ENCODE measurements around the gene DDC. TPM values are rescaled to one million over a fixed set of nuclear protein-coding genes. Genes with fewer than 3 reads are reported as not detected.

The DDC gene
- total and polyA plus RNA-seq, 2 donors from 2014 or later: 7.8 to 257 TPM

- Histone ChIP-seq H3K36me3 (ENCODE audit: control insufficient read depth in 2 of 3, insufficient read depth in 3 of 3, low read length in 3 of 3) (no peaks in the 10 kb centered on the region), H3K27ac (ENCODE audit: low read depth in 2 of 2, low read length in 2 of 2) (no peak overlapping the region), H3K27me3 (ENCODE audit: control insufficient read depth, insufficient read depth, low read length) (no peaks in the 10 kb centered on the region), H3K9me3 (ENCODE audit: control insufficient read depth in 2 of 3, insufficient read depth in 1 of 3, low read length in 3 of 3) (no peaks in the 10 kb centered on the region), H3K4me3 (ENCODE audit: low read length in 3 of 3) (no peak overlapping the region), H3K4me1 (ENCODE audit: control insufficient read depth in 2 of 3, insufficient read depth in 2 of 3, low read depth in 1 of 3, low read length in 3 of 3) (no peaks in the 10 kb centered on the region), H3K9ac (ENCODE audit: low read length in 3 of 3) (no peak overlapping the region)
- intact Hi-C loops (cut with DNase I): no loop called here
- TF ChIP-seq CTCF (IDR thresholded peaks at IDR 0.05; ENCODE audit: borderline replicate concordance, extremely low read depth, insufficient read depth): no peak
- no peak for DNase-seq
- FAIRE-seq: no peak
These were observed 151.6 kb downstream of the DDC start for GRCh38 chr7:50413561-50413960.

- TF ChIP-seq CTCF (IDR thresholded peaks at IDR 0.05; ENCODE audit: borderline replicate concordance, extremely low read depth, insufficient read depth): no peak
- Histone ChIP-seq H3K27me3 (ENCODE audit: control insufficient read depth, insufficient read depth, low read length) (no peaks in the 10 kb centered on the region), H3K9me3 (ENCODE audit: control insufficient read depth in 2 of 3, insufficient read depth in 1 of 3, low read length in 3 of 3) (no peaks in the 10 kb centered on the region), H3K4me3 (ENCODE audit: low read length in 3 of 3) (no peak overlapping the region), H3K27ac (ENCODE audit: low read depth in 2 of 2, low read length in 2 of 2) (no peak overlapping the region), H3K36me3 (ENCODE audit: control insufficient read depth in 2 of 3, insufficient read depth in 3 of 3, low read length in 3 of 3) (no peaks in the 10 kb centered on the region), H3K4me1 (ENCODE audit: control insufficient read depth in 2 of 3, insufficient read depth in 2 of 3, low read depth in 1 of 3, low read length in 3 of 3) (no peaks in the 10 kb centered on the region), H3K9ac (ENCODE audit: low read length in 3 of 3) (no peak overlapping the region)
- intact Hi-C loops (cut with DNase I): no loop called here
- no peak for DNase-seq
- no peak for FAIRE-seq
These were observed 152.2 kb downstream of the DDC start for GRCh38 chr7:50412973-50413372.

- no peak overlapping the region for H3K27ac ChIP-seq (ENCODE audit: low read depth in 2 of 2, low read length in 2 of 2)
- no peaks in the 10 kb centered on the region for H3K4me1 ChIP-seq (ENCODE audit: control insufficient read depth in 2 of 3, insufficient read depth in 2 of 3, low read depth in 1 of 3, low read length in 3 of 3)
- H3K4me3 ChIP-seq (ENCODE audit: low read length in 3 of 3): no peak overlapping the region
- no peaks in the 10 kb centered on the region for H3K9me3 ChIP-seq (ENCODE audit: control insufficient read depth in 2 of 3, insufficient read depth in 1 of 3, low read length in 3 of 3)
- no peaks in the 10 kb centered on the region for H3K36me3 ChIP-seq (ENCODE audit: control insufficient read depth in 2 of 3, insufficient read depth in 3 of 3, low read length in 3 of 3)
- TF ChIP-seq CTCF (IDR thresholded peaks at IDR 0.05; ENCODE audit: borderline replicate concordance, extremely low read depth, insufficient read depth): no peak
- no peaks in the 10 kb centered on the region for H3K27me3 ChIP-seq (ENCODE audit: control insufficient read depth, insufficient read depth, low read length)
- DNase-seq: no peak
- no peak overlapping the region for H3K9ac ChIP-seq (ENCODE audit: low read length in 3 of 3)
- intact Hi-C loops (cut with DNase I): no loop called here
- no peak for FAIRE-seq
These were observed 153.9 kb downstream of the DDC start for GRCh38 chr7:50411332-50411731.

Data from kidney (tissue), 14 donors.